Lung microvascular endothelial cell (primary cell): ENCODE results near the gene MEOX1. TPM values are rescaled to one million over a fixed set of nuclear protein-coding genes. Genes with fewer than 3 reads are reported as not detected.

Experiments
- DNase-seq, 2 donors: peaks; one replicate each; pipeline versions ENCODE4 v3.0.0 to v3.0.0-alpha.2; 2010; ENCODE audit warnings: low read depth in 2 of 2
- total RNA-seq: library from RNA; depleted of rRNA; stranded (reverse); fragments of >200 nt; gene quantifications from 2 replicates; pipeline ENCODE4 v1.2.1, GENCODE V29; 2014

The MEOX1 gene
- total RNA-seq, 1 donor from 2014 or later, result not detected

GRCh38 chr17:43591779-43592562 is 69.8 kb downstream of the MEOX1 start:
- DNase-seq, result peak; percentile 92 to 93

DNA sequence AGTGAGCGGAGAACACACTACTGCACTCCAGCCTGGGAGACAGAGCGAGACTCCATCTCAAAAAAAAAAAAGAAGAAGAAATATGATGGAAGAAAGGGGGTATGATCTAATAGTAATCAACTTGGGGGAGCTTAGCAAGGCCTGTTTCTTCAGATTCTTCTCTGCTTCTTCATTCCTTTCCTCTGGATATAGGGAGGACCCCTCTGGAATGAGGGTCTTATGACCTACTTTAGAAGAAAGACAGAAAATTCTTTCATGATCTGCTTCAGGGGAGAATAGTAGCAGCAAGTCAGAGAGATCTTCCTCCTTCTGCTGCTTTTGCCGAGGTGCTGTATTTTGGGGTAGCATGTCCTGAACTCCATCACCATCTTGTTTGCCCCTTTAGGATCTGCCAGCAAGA is 70.7 kb downstream of the MEOX1 start:
- no peak for DNase-seq

Other genes starting within 250 kb of the MEOX1 start
- 34.4 and 48.2 TPM in 2 replicates for gene DHX8, start 177.9 kb downstream of the MEOX1 start, total RNA-seq
- 2.4 and 4.4 TPM in 2 replicates for gene ETV4, start 115.6 kb downstream of the MEOX1 start, total RNA-seq
- gene SOST, start 96.9 kb upstream of the MEOX1 start, total RNA-seq, result not detected in 2 replicates
- 41.6 and 76.2 TPM in 2 replicates for gene DUSP3, start 117.1 kb upstream of the MEOX1 start, total RNA-seq
- gene CFAP97D1, start 118.5 kb upstream of the MEOX1 start, total RNA-seq, result not detected in 2 replicates
- 0.60 and 0.87 TPM in 2 replicates for gene MPP3, start 171.2 kb upstream of the MEOX1 start, total RNA-seq
- gene CD300LG, start 185.3 kb upstream of the MEOX1 start, total RNA-seq, result under 0.01 TPM in 1 of 2 replicates, not detected in the other
- gene MPP2, start 245.6 kb upstream of the MEOX1 start, total RNA-seq, result under 0.01 TPM in 2 replicates